BLaER1 treated with 17β-estradiol and CSF1 and Interleukin-3, amounts not matched to agents 10 nM and 100 nM (cell line): ENCODE data around the gene PRKCD.

ENCODE experiments used
- H3K27ac ChIP-seq, 11 experiments: shearing (Covaris generic); formaldehyde crosslinking; 2 replicates each; pipeline ENCODE4 v1.8.1; 2022
- H3K27me3 ChIP-seq, 11 experiments: shearing (Covaris generic); formaldehyde crosslinking; 2 replicates each; pipeline ENCODE4 v1.8.1; 2022
- H3K36me3 ChIP-seq, 11 experiments: shearing (Covaris generic); formaldehyde crosslinking; 2 replicates each; pipeline ENCODE4 v1.8.1; 2022
- H3K4me1 ChIP-seq, 10 experiments: shearing (Covaris generic); formaldehyde crosslinking; 2 replicates each; pipeline ENCODE4 v1.8.1; 2022
- H3K4me2 ChIP-seq, 11 experiments: shearing (Covaris generic); formaldehyde crosslinking; 2 replicates each; pipeline ENCODE4 v1.8.1; 2022
- H3K4me3 ChIP-seq, 10 experiments: shearing (Covaris generic); formaldehyde crosslinking; 2 replicates each; pipeline ENCODE4 v1.8.1; 2022
- H3K9ac ChIP-seq, 11 experiments: shearing (Covaris generic); formaldehyde crosslinking; 2 replicates each; pipeline ENCODE4 v1.8.1; 2022
- H3K9me3 ChIP-seq, 11 experiments: shearing (Covaris generic); formaldehyde crosslinking; replicated peaks in 1 of 11; 2 replicates each; pipeline ENCODE4 v1.8.1; 2022
- H4K20me1 ChIP-seq, 11 experiments: shearing (Covaris generic); formaldehyde crosslinking; 2 replicates each; pipeline ENCODE4 v1.8.1; 2022
- Cebpa-rat ChIP-seq, 11 experiments: shearing (Covaris generic); IDR thresholded peaks; 2 replicates each; pipeline ENCODE4 v1.8.1; 2022

The PRKCD gene

DNA sequence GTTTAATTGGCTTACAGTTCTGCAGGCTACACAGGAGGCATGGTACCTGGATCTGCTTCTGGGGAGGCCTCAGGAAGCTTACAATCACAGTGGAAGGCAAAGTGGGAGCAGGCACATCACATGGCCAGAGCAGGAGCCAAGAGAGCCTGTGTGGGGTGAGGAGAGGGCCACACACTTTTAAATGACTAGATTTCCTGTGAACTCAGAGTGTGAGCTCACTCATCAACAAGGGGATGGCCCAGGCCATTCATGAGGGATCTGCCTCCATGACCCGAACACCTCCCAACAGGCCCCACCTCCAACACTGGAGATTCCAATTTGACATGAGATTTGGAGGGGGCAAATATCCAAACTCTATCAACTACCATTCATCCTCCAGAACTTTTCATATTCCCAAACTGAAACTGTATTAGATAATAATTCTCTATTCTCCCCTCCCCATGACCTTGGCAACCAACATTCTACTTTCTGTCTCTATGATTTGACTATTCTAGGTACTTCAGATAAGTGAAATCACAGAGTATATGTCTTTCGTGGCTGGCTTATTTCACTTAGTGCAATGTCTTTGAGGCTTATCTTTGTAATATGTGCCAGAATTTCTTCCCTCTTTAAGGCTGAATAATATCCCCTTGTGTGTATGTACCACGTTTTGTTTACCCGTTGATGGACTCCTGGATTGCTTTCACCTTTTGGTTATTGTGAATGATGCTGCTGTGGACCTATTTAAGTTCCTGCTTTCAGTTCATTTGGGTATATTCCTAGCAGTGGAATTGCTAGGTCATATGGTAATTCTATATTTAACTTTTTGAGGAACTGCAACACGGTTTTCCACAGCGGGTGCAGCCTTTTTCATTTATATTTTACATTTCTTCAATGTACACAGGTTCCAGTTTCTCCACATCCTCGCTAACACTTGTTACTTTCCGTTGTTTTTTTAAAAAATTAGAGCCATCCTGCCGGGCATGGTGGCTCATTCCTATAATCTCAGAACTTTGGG is 51.0 kb downstream of the PRKCD start:
- Histone ChIP-seq H3K27ac (peak overlapping the region in 4 of 11 experiments; percentile 18 to 44 (median 32); a peak in 5 of 22 replicates), H3K4me2 (peak overlapping the region in 6 of 11 experiments; percentile 32 to 87 (median 76); a peak in 11 of 22 replicates), H3K4me1 (peaks cover 0 to 28% (median 12%) of the 10 kb centered on the region in 10 experiments; a peak in 12 of 20 replicates), H3K9me3 (peaks cover 23 to 41% (median 27%) of the 10 kb centered on the region in 11 experiments), H4K20me1 (no peaks in the 10 kb centered on the region), H3K27me3 (no peaks in the 10 kb centered on the region), H3K9ac (peak overlapping the region in 1 of 11 experiments; percentile 17; a peak in 2 of 22 replicates), H3K36me3 (peaks cover 0 to 27% (median 11%) of the 10 kb centered on the region in 11 experiments; a peak in 16 of 22 replicates), H3K4me3 (no peak overlapping the region)
- no peak for TF ChIP-seq Cebpa-rat (IDR thresholded peaks at IDR 0.05)

DNA sequence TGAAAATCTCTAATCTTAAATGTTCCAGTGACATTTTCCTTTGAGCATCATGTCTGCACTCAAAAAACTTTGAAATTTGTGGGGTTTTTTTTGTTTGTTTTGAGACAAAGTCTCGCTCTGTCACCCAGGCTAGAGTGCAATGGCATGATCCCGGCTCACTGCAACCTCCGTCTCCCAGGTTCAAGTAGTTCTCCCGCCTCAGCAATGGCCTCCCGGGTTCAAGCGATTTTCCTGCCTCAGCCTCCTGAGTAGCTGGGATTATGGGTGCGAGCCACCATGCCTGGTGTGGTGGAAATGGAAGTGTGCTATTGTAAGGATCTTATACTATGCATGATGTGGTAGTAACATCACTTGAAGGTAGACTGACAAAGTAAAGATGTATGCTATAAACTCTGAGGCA is 52.3 kb downstream of the PRKCD start:
- no peak overlapping the region for H3K4me3 ChIP-seq
- TF ChIP-seq Cebpa-rat (IDR thresholded peaks at IDR 0.05) = no peak
- no peaks in the 10 kb centered on the region; a peak in 1 of 22 replicates for H4K20me1 ChIP-seq
- H3K4me2 ChIP-seq = peak overlapping the region in 2 of 11 experiments; percentile 85 to 87; a peak in 2 of 22 replicates
- no peaks in the 10 kb centered on the region for H3K27me3 ChIP-seq
- peaks cover 14 to 33% (median 19%) of the 10 kb centered on the region in 11 experiments for H3K9me3 ChIP-seq
- H3K27ac ChIP-seq = no peak overlapping the region
- peaks cover 3 to 39% (median 22%) of the 10 kb centered on the region in 10 experiments; a peak in 16 of 20 replicates for H3K4me1 ChIP-seq
- H3K9ac ChIP-seq = no peak overlapping the region
- H3K36me3 ChIP-seq = peaks cover 0 to 20% (median 11%) of the 10 kb centered on the region in 11 experiments; a peak in 16 of 22 replicates

DNA sequence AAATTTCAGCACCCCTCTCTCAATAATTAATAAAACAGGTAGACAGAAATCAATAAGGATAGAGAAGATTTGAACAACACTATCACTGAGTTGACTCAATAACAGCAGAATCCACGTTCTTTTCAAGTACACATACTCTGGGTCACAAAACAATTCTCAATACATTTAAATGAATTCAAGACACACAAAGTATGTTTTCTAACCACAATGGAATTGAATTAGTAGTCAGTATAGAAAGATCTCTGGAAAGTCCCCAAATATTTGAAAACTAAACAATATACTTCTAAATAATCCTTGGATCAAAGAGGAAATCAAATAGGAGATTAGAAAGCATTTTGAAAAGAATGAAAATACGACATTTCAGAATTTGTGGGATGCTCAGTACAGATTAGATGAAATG is 54.8 kb downstream of the PRKCD start:
- H3K36me3 ChIP-seq = 0 out of 22 replicates have a peak, but pooled peaks cover 0 to 8% (median 0%) of the 10 kb centered on the region in 11 experiments
- H4K20me1 ChIP-seq = peaks cover 0 to 8% (median 0%) of the 10 kb centered on the region in 11 experiments; a peak in 5 of 22 replicates

DNA sequence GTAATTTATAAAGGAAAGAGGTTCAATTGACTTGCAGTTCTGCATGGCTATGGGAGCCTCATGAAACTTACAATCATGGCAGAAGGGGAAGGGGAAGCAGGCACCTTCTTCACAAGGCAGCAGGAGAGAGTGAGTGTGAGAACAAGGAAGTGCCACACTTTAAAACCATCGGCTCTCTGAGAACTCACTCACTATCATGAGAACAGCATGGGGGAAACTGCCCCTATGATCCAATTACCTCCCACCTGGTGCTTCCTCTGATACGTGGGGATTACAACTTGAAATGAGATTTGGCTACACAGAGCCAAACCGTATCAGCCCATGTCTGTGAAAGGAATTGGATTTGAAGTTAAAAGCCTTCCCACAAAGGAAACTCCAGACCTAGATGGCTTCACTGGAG is 55.7 kb downstream of the PRKCD start:
- TF ChIP-seq Cebpa-rat (IDR thresholded peaks at IDR 0.05) = no peak
- Histone ChIP-seq H3K27me3 (no peaks in the 10 kb centered on the region), H4K20me1 (peaks cover 0 to 17% (median 3%) of the 10 kb centered on the region in 11 experiments; a peak in 8 of 22 replicates), H3K36me3 (peaks cover 0 to 8% (median 0%) of the 10 kb centered on the region in 11 experiments; a peak in 2 of 22 replicates), H3K4me3 (no peak overlapping the region), H3K4me1 (peaks cover 5 to 38% (median 25%) of the 10 kb centered on the region in 10 experiments; a peak in 16 of 20 replicates), H3K9ac (no peak overlapping the region), H3K9me3 (peaks cover 0 to 16% (median 0%) of the 10 kb centered on the region in 11 experiments; a peak in 8 of 22 replicates), H3K27ac (no peak overlapping the region), H3K4me2 (no peak overlapping the region)

More for the DNA sequence above, 54.8 kb downstream of the PRKCD start:
- Histone ChIP-seq H3K27me3 (no peaks in the 10 kb centered on the region), H3K27ac (no peak overlapping the region), H3K4me1 (peaks cover 5 to 44% (median 26%) of the 10 kb centered on the region in 10 experiments; a peak in 16 of 20 replicates), H3K4me2 (no peak overlapping the region), H3K9ac (no peak overlapping the region), H3K9me3 (peaks cover 0 to 16% (median 0%) of the 10 kb centered on the region in 11 experiments; a peak in 8 of 22 replicates), H3K4me3 (no peak overlapping the region)
- no peak for TF ChIP-seq Cebpa-rat (IDR thresholded peaks at IDR 0.05)

DNA sequence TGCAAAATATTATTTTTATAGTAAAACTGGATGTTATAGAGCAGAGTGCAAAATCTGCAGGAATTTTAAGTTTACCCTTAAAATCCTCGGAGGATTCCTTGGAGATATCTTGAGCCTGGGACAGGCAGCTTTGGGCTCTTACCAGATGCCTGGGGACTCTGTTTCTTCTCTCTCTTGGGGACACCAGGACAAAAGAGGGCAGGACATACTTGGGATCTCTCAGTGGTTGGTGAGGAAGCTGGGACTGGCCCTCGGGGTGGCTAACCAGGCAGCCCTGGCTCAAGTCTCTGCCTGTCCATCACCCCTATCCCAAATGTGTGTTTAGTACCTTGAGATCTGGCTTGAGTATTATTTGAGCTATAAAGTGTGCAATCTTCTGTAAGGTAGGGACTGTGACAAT is 56.2 kb downstream of the PRKCD start:
- Histone ChIP-seq H3K4me2 (peak overlapping the region in 3 of 11 experiments; percentile 54 to 75 (median 70); a peak in 4 of 22 replicates), H3K27me3 (no peaks in the 10 kb centered on the region), H3K9me3 (peaks cover 0 to 16% (median 0%) of the 10 kb centered on the region in 11 experiments; a peak in 8 of 22 replicates), H4K20me1 (peaks cover 0 to 21% (median 7%) of the 10 kb centered on the region in 11 experiments; a peak in 10 of 22 replicates), H3K9ac (no peak overlapping the region), H3K4me1 (peaks cover 5 to 34% (median 21%) of the 10 kb centered on the region in 10 experiments; a peak in 16 of 20 replicates), H3K36me3 (peaks cover 0 to 9% (median 2%) of the 10 kb centered on the region in 11 experiments; a peak in 6 of 22 replicates), H3K27ac (peak overlapping the region in 8 of 11 experiments; percentile 6 to 72 (median 64); a peak in 8 of 22 replicates), H3K4me3 (no peak overlapping the region)
- TF ChIP-seq Cebpa-rat (IDR thresholded peaks at IDR 0.05) = no peak

DNA sequence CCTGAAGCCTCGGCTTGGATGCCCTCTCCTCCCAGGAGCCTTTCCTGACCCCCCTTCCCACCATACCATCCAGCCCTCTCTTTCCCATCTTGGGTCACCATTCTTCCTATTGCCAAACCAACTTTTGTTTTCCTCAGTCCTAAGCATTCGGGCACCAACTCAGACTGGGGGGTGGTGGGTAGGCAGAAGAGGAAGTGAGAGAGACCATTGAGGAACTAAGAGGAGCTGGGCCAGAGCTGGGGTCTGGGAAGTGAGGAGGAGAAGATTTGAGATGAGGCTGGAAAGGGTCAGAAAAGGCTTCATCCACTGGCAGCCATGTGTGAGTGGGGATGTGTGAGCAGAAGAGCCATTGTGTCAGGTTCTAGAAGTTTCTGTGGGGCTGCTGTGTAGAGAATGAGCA is 57.1 kb downstream of the PRKCD start:
- Histone ChIP-seq H3K36me3 (peaks cover 3 to 18% (median 11%) of the 10 kb centered on the region in 11 experiments; a peak in 20 of 22 replicates), H3K9me3 (peaks cover 0 to 16% (median 0%) of the 10 kb centered on the region in 11 experiments; a peak in 8 of 22 replicates), H4K20me1 (peaks cover 0 to 31% (median 16%) of the 10 kb centered on the region in 11 experiments; a peak in 13 of 22 replicates), H3K27me3 (no peaks in the 10 kb centered on the region), H3K4me3 (no peak overlapping the region), H3K9ac (peak overlapping the region in 2 of 11 experiments; percentile 6 to 43; a peak in 1 of 22 replicates), H3K4me2 (peak overlapping the region in 8 of 11 experiments; percentile 12 to 75 (median 61); a peak in 15 of 22 replicates), H3K4me1 (peaks cover 5 to 24% (median 14%) of the 10 kb centered on the region in 10 experiments; a peak in 16 of 20 replicates), H3K27ac (peak overlapping the region in 9 of 11 experiments; percentile 6 to 72 (median 61); a peak in 15 of 22 replicates)
- TF ChIP-seq Cebpa-rat (IDR thresholded peaks at IDR 0.05) = no peak; a peak in 1 of 22 replicates

DNA sequence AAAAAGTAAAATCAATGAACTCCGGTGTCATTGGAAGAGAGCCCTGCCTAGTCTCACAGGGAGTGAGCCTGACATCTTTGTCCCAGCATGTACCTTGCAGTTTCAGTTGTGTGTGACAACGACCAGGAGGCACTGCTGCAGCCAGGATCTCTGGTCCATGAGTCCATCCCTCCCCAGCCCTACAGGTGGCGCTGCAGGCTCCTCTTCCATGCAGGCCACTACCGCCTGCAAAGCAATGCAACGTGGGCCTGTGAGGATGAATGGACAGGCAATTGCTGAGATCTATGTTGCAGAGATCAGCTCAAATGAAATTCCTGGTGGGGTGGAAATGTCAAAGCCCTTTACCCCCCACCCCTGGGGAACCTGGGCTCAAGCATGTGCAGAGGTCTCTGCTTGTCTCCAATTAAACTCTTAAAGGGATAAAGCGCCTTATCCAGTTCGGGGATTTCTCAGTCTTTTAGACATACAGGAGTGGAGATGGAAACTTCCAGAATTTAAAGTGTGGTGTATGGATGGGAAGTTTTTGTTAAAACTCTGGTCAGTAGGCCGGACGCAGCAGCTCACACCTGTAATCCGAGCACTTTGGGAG is 59.0 kb downstream of the PRKCD start:
- Histone ChIP-seq H3K4me1 (peaks cover 12 to 22% (median 15%) of the 10 kb centered on the region in 10 experiments), H3K27me3 (no peaks in the 10 kb centered on the region), H3K36me3 (peaks cover 22 to 37% (median 30%) of the 10 kb centered on the region in 11 experiments), H3K4me2 (no peak overlapping the region), H3K4me3 (no peak overlapping the region), H3K9me3 (peaks cover 0 to 16% (median 0%) of the 10 kb centered on the region in 11 experiments; a peak in 8 of 22 replicates), H3K27ac (no peak overlapping the region), H4K20me1 (peaks cover 0 to 50% (median 34%) of the 10 kb centered on the region in 11 experiments; a peak in 16 of 22 replicates), H3K9ac (no peak overlapping the region)
- TF ChIP-seq Cebpa-rat (IDR thresholded peaks at IDR 0.05) = no peak

DNA sequence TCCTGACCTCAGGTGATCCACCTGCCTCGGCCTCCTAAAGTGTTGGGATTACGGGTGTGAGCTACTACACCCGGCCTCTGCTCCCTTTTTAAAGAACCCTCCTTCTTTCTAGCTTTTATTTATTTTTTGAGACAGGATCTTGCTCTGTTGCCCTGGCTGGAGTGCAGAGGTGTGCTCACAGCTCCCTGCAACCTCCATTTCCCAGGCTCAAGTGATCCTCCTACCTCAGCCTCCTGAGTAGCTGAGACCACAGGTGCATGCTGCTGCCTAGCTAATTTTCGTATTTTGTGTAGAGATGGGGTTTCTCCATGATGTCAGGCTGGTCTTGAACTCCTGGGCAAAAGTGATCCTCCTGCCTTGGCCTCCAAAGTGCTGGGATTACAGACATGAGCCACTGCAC is 60.3 kb downstream of the PRKCD start:
- H3K4me1 ChIP-seq = peaks cover 13 to 24% (median 18%) of the 10 kb centered on the region in 10 experiments
- no peak overlapping the region for H3K9ac ChIP-seq
- H3K27me3 ChIP-seq = no peaks in the 10 kb centered on the region
- no peak overlapping the region for H3K27ac ChIP-seq
- H3K36me3 ChIP-seq = peaks cover 35 to 50% (median 43%) of the 10 kb centered on the region in 11 experiments
- H4K20me1 ChIP-seq = peaks cover 7 to 63% (median 47%) of the 10 kb centered on the region in 11 experiments; a peak in 21 of 22 replicates
- no peak for TF ChIP-seq Cebpa-rat (IDR thresholded peaks at IDR 0.05)
- H3K4me3 ChIP-seq = no peak overlapping the region
- no peak overlapping the region for H3K4me2 ChIP-seq
- H3K9me3 ChIP-seq = peaks cover 0 to 12% (median 0%) of the 10 kb centered on the region in 11 experiments; a peak in 8 of 22 replicates
